ENCODE measurements around the gene COMMD2. TPM values are rescaled to one million over a fixed set of nuclear protein-coding genes. Genes with fewer than 3 reads are reported as not detected.

The COMMD2 gene
- total RNA-seq, 2 experiments from 2014 or later = 31.0 to 31.8 TPM

GRCh38 chr3:149764302-149764701 lies 12.0 kb upstream of the COMMD2 start:
- Mint-ChIP-seq H3K36me3 (ENCODE audit: low read depth) (no peaks in the 10 kb centered on the region), H3K4me3 (no peak overlapping the region), H3K4me1 (ENCODE audit: low read depth) (no peaks in the 10 kb centered on the region), H3K9me3 (no peaks in the 10 kb centered on the region), H3K27ac (no peak overlapping the region), H3K27me3 (peaks cover 16% of the 10 kb centered on the region)
- CTCF ChIA-PET = interaction anchor here (0.9 to 3.5 kb wide), 3 partner anchors 12 to 196 kb away, joined by 3 to 12 read pairs (median 3); partner anchors contain the start of gene COMMD2
- intact Hi-C loops (cut with micrococcal nuclease) = no loop called here
- DNase-seq = no peak
- POLR2A ChIA-PET = interaction anchor here (0.6 kb wide), 1 partner anchor 8 kb away, joined by 3 read pairs; no protein-coding TSS in a partner anchor
- TF ChIP-seq, protein P1, sequence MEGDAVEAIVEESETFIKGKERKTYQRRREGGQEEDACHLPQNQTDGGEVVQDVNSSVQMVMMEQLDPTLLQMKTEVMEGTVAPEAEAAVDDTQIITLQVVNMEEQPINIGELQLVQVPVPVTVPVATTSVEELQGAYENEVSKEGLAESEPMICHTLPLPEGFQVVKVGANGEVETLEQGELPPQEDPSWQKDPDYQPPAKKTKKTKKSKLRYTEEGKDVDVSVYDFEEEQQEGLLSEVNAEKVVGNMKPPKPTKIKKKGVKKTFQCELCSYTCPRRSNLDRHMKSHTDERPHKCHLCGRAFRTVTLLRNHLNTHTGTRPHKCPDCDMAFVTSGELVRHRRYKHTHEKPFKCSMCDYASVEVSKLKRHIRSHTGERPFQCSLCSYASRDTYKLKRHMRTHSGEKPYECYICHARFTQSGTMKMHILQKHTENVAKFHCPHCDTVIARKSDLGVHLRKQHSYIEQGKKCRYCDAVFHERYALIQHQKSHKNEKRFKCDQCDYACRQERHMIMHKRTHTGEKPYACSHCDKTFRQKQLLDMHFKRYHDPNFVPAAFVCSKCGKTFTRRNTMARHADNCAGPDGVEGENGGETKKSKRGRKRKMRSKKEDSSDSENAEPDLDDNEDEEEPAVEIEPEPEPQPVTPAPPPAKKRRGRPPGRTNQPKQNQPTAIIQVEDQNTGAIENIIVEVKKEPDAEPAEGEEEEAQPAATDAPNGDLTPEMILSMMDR (IDR thresholded peaks at IDR 0.05) = no peak
- no peak for ATAC-seq

DNA sequence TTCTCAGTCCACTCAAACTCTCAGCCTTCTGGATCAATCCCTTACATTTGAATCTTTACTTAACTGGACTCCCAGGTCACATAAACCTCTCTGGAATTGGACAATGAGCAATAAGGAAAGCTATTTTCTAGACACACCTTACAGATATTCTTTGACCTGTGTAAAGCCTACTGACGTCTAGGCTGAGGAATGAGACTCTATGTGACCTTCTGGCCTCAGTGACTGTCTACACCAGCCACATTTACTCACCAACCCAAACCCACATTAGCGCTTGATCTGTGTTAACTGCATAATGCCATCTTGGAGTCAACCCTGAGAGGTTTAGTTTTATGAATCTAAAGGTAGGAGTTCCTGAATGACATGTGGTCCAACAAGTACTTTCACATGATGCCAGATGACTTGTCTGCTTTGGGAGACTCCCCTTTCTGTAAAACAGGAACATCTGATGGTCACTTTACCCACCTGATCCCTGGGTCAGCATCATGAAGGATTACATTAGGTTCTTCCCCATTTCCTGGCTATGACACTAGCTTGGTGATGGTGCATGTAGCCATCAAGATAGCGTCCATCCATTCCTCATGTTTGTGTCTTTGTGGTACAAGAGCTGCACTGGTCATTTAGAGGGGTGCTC lies 11.4 kb upstream of the COMMD2 start:
- DNase-seq (no peak), ATAC-seq (no peak)
- intact Hi-C loops (cut with micrococcal nuclease) = no loop called here
- POLR2A ChIA-PET = interaction anchor here (0.6 kb wide), 1 partner anchor 9 kb away, joined by 3 read pairs; no protein-coding TSS in a partner anchor
- H3K9me3 Mint-ChIP-seq = no peaks in the 10 kb centered on the region
- TF ChIP-seq, protein P1 (IDR thresholded peaks at IDR 0.05) = no peak
- CTCF ChIA-PET = interaction anchor here (0.9 to 4.3 kb wide), 4 partner anchors 8 to 195 kb away, joined by 3 to 14 read pairs (median 8); partner anchors contain the start of gene COMMD2
- H3K36me3 Mint-ChIP-seq (ENCODE audit: low read depth) = no peaks in the 10 kb centered on the region
- no peaks in the 10 kb centered on the region for H3K4me1 Mint-ChIP-seq (ENCODE audit: low read depth)
- no peak overlapping the region for H3K27ac Mint-ChIP-seq
- H3K27me3 Mint-ChIP-seq = peaks cover 14% of the 10 kb centered on the region
- no peak overlapping the region for H3K4me3 Mint-ChIP-seq

GRCh38 chr3:149753717-149754116 lies 1.4 kb upstream of the COMMD2 start:
- Mint-ChIP-seq H3K4me1 (ENCODE audit: low read depth) (peaks cover 21% of the 10 kb centered on the region), H3K36me3 (ENCODE audit: low read depth) (peaks cover 7% of the 10 kb centered on the region), H3K27ac (peak overlapping the region; percentile 93), H3K4me3 (peak overlapping the region; percentile 86), H3K9me3 (no peaks in the 10 kb centered on the region), H3K27me3 (no peaks in the 10 kb centered on the region)
- CTCF ChIA-PET = interaction anchor here (0.9 to 3.0 kb wide), 4 partner anchors 17 to 185 kb away, joined by 3 to 18 read pairs (median 3); no protein-coding TSS in a partner anchor
- POLR2A ChIA-PET = no interaction called here
- no peak for DNase-seq
- TF ChIP-seq, protein P1 (IDR thresholded peaks at IDR 0.05) = no peak
- intact Hi-C loops (cut with micrococcal nuclease) = loop anchor here (5.0 kb wide), 1 partner anchor 59 kb away; the partner anchor contains the start of gene RNF13
- ATAC-seq = no peak

GRCh38 chr3:149752788-149753136 lies 473 bp upstream of the COMMD2 start:
- CTCF ChIA-PET = interaction anchor here (0.6 to 4.6 kb wide), 14 partner anchors 11 to 243 kb away, joined by 3 to 27 read pairs (median 3); no protein-coding TSS in a partner anchor

More at GRCh38 chr3:149752788-149753136, 473 bp upstream of the COMMD2 start:
- POLR2A ChIA-PET = interaction anchor here (0.6 to 1.4 kb wide), 4 partner anchors 25 to 623 kb away, joined by 3 to 5 read pairs (median 4); partner anchors contain the start of gene RNF13
- peaks cover 21% of the 10 kb centered on the region for H3K4me1 Mint-ChIP-seq (ENCODE audit: low read depth)
- intact Hi-C loops (cut with micrococcal nuclease) = loop anchor here (5.0 kb wide), 1 partner anchor 60 kb away; the partner anchor contains the start of gene RNF13
- peak overlapping the region; percentile 86 for H3K4me3 Mint-ChIP-seq
- no peak for DNase-seq
- no peaks in the 10 kb centered on the region for H3K27me3 Mint-ChIP-seq
- TF ChIP-seq, protein P1 (IDR thresholded peaks at IDR 0.05) = peak; percentile 20
- ATAC-seq = no peak
- no peaks in the 10 kb centered on the region for H3K9me3 Mint-ChIP-seq
- H3K36me3 Mint-ChIP-seq (ENCODE audit: low read depth) = peaks cover 10% of the 10 kb centered on the region
- peak overlapping the region; percentile 93 for H3K27ac Mint-ChIP-seq
